GM19438 (cell line): ENCODE data around the gene RAB13.

Experiments
- ATAC-seq: cut with Tn5 transposase; IDR thresholded peaks from one replicate; pipeline ENCODE4 v1.9.1; 2021; ENCODE audit warnings: low read depth; ENCODE audit not compliant: unreplicated experiment

Gene RAB13

GRCh38 chr1:153978274-153978909, 7.7 kb downstream of the RAB13 start:
- ATAC-seq: no peak

- peak; percentile 74 for ATAC-seq
Observed at GRCh38 chr1:153977250-153978240, 8.6 kb downstream of the RAB13 start, which contains the start of gene JTB. Gene JTB (minus strand): TSS chr1:153977674. CDS start chr1:153977252, 422 bp downstream.

- no peak for ATAC-seq
Observed at GRCh38 chr1:153976819-153977249, 9.3 kb downstream of the RAB13 start.

- ATAC-seq: no peak
Observed at GRCh38 chr1:153973525-153973924, 12.6 kb downstream of the RAB13 start.

- no peak for ATAC-seq
Observed at GRCh38 chr1:153973071-153973470, 13.1 kb downstream of the RAB13 start.

GRCh38 chr1:153970346-153970745, 15.8 kb downstream of the RAB13 start:
- ATAC-seq: no peak

GRCh38 chr1:153968972-153969371, 17.2 kb downstream of the RAB13 start:
- ATAC-seq: no peak

- no peak for ATAC-seq
Observed at GRCh38 chr1:153968408-153968807, 17.7 kb downstream of the RAB13 start.

- ATAC-seq: no peak
Observed at GRCh38 chr1:153968000-153968363, 18.2 kb downstream of the RAB13 start.

GRCh38 chr1:153967107-153967999, 18.8 kb downstream of the RAB13 start, which contains the start of gene CREB3L4:
Gene CREB3L4 (plus strand): TSS chr1:153967902. CDS start chr1:153968526, 624 bp downstream.
- peak; percentile 60 for ATAC-seq

GRCh38 chr1:153963850-153964331, 22.2 kb downstream of the RAB13 start:
- ATAC-seq: no peak

GRCh38 chr1:153963030-153963849, 22.9 kb downstream of the RAB13 start, which contains the start of gene SLC39A1:
Gene SLC39A1 (minus strand): TSS chr1:153963537. CDS start chr1:153962715, 822 bp downstream.
- no peak for ATAC-seq

- ATAC-seq: no peak
Observed at GRCh38 chr1:153962088-153963029, 23.8 kb downstream of the RAB13 start.

- ATAC-seq: no peak
Observed at GRCh38 chr1:153961421-153961820, 24.7 kb downstream of the RAB13 start.

- no peak for ATAC-seq
Observed at GRCh38 chr1:153960206-153960605, 25.9 kb downstream of the RAB13 start.

GRCh38 chr1:153959454-153959853, 26.7 kb downstream of the RAB13 start:
- ATAC-seq: no peak

GRCh38 chr1:153958961-153959260, 27.2 kb downstream of the RAB13 start:
- ATAC-seq: no peak
